Measurements from ENCODE around the gene ENKD1.

- TF ChIP-seq EZH2 (IDR thresholded peaks at IDR 0.05; ENCODE audit: borderline replicate concordance, insufficient read depth, low read depth, low read length, poor library complexity, severe bottlenecking) = no peak
- no peak for TF ChIP-seq CTCF (IDR thresholded peaks at IDR 0.05)
These were observed 21.0 kb downstream of the ENKD1 start for GRCh38 chr16:67645397-67646121.

Measured in B cell (primary cell).